Kidney (tissue), 14 donors: ENCODE results near the gene ETS2. TPM values are rescaled to one million over a fixed set of nuclear protein-coding genes. Genes with fewer than 3 reads are reported as not detected.

Experiments
- DNase-seq, 5 donors: peaks; one replicate each; pipeline ENCODE4 v3.0.0-alpha.2; 2013 to 2020
- FAIRE-seq: peaks from 2 replicates; lab custom pipeline; 2012; peaks lifted over from hg19 to GRCh38; lab: Jason Lieb, UNC
- H3K27ac ChIP-seq, 2 donors: one replicate each; pipeline ENCODE4 v1.7.0; 2013; ENCODE audit warnings: low read depth in 2 of 2, low read length in 2 of 2, inconsistent platforms in 1 of 2
- H3K27me3 ChIP-seq: one replicate; pipeline ENCODE4 v1.7.1; 2013; ENCODE audit warnings: low read length, inconsistent platforms; ENCODE audit not compliant: control insufficient read depth, insufficient read depth
- H3K36me3 ChIP-seq, 3 donors: one replicate each; pipeline versions ENCODE4 v1.7.0 to v1.7.1; 2013; ENCODE audit warnings: low read length in 3 of 3, control low read depth in 1 of 3, inconsistent platforms in 1 of 3; ENCODE audit not compliant: insufficient read depth in 3 of 3, control insufficient read depth in 2 of 3
- H3K4me1 ChIP-seq, 3 donors: one replicate each; pipeline versions ENCODE4 v1.7.0 to v1.7.1; 2013; ENCODE audit warnings: low read length in 3 of 3, inconsistent platforms in 1 of 3, low read depth in 1 of 3; ENCODE audit not compliant: control insufficient read depth in 2 of 3, insufficient read depth in 2 of 3
- H3K4me3 ChIP-seq, 3 donors: one replicate each; pipeline versions ENCODE4 v1.7.0 to v1.8.1; 2013; ENCODE audit warnings: low read length in 3 of 3, control low read depth in 1 of 3, inconsistent platforms in 1 of 3
- H3K9ac ChIP-seq, 3 donors: one replicate each; pipeline versions ENCODE4 v1.7.0 to v1.7.1; 2013; ENCODE audit warnings: low read length in 3 of 3, control low read depth in 1 of 3, inconsistent platforms in 1 of 3
- H3K9me3 ChIP-seq, 3 donors: one replicate each; pipeline versions ENCODE4 v1.7.0 to v1.7.1; 2013; ENCODE audit warnings: low read length in 3 of 3, control low read depth in 1 of 3, inconsistent platforms in 1 of 3; ENCODE audit not compliant: control insufficient read depth in 2 of 3, insufficient read depth in 1 of 3
- intact Hi-C: fragments of 100-400 bp; cut with DNase I; formaldehyde crosslinking; loops from one replicate; pipeline ENCODE4 v1.11.1; 2022
- polyA plus RNA-seq: library from polyadenylated mRNA; stranded (reverse); fragments of 350-450 nt; fragmentation: Illumina TruSeq; extraction: RNeasy Lipid Tissue Mini Kit (QIAGEN cat#74804); gene quantifications from one replicate; pipeline ENCODE4 v1.2.3, GENCODE V29; 2014; ENCODE audit warnings: low read depth, low replicate concordance; ENCODE audit not compliant: insufficient read depth
- total RNA-seq: library from RNA; stranded (reverse); fragmentation: NEBNext Ultra II Directional; extraction: Animal tissue kit (Norgen Biotek cat#: 25700); gene quantifications from one replicate; pipeline ENCODE4 v1.2.1, GENCODE V29; 2021
- TF ChIP-seq, protein P1 (sequence below): IDR thresholded peaks from 3 replicates; pipeline ENCODE4 v1.5.1; 2012; ENCODE audit warnings: mild to moderate bottlenecking, moderate library complexity, borderline replicate concordance; ENCODE audit not compliant: insufficient read depth; ENCODE audit errors: extremely low read depth
- donor health status: control.
- donor health status: control.
- donor health status: control.
- donor health status: control.
- donor health status: control.
- donor health status: DM: yes; HTN: yes; CAD: no.
- donor health status: Normal renal cell carcinoma (clear cell type).

The ETS2 gene
- total and polyA plus RNA-seq, 2 donors from 2014 or later: 43.1 to 178 TPM

DNA sequence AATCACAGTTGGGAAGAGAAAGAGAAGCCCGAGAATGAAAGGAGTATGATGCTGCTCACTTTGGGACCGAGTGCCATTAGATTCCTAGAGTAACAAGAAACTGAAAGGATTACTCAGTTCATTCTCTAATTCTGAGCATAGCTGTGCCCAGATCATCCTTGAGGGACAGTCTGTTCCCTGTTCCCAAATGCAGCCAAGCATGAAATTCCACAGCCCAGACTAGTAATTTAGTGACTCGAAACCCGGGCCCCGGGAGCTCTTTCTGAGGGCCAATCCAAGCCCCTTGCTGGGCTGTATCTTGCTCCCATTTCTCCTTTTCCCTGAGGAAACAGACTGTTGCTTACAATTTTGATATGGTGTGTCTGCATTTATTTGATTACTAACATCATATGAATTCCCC lies 30.0 kb upstream of the ETS2 start:
- no peak overlapping the region for H3K4me3 ChIP-seq
- no peaks in the 10 kb centered on the region for H3K27me3 ChIP-seq
- no peak for FAIRE-seq
- H3K9ac ChIP-seq: no peak overlapping the region
- TF ChIP-seq, protein P1, sequence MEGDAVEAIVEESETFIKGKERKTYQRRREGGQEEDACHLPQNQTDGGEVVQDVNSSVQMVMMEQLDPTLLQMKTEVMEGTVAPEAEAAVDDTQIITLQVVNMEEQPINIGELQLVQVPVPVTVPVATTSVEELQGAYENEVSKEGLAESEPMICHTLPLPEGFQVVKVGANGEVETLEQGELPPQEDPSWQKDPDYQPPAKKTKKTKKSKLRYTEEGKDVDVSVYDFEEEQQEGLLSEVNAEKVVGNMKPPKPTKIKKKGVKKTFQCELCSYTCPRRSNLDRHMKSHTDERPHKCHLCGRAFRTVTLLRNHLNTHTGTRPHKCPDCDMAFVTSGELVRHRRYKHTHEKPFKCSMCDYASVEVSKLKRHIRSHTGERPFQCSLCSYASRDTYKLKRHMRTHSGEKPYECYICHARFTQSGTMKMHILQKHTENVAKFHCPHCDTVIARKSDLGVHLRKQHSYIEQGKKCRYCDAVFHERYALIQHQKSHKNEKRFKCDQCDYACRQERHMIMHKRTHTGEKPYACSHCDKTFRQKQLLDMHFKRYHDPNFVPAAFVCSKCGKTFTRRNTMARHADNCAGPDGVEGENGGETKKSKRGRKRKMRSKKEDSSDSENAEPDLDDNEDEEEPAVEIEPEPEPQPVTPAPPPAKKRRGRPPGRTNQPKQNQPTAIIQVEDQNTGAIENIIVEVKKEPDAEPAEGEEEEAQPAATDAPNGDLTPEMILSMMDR: no peak
- H3K9me3 ChIP-seq: peaks cover 0 to 7% (median 0%) of the 10 kb centered on the region in 3 donors
- H3K36me3 ChIP-seq: no peaks in the 10 kb centered on the region
- H3K4me1 ChIP-seq: peaks cover 0 to 9% (median 7%) of the 10 kb centered on the region in 3 donors
- H3K27ac ChIP-seq: no peak overlapping the region
- intact Hi-C loops: no loop called here
- DNase-seq: peak in 1 of 5 donors; percentile 59

DNA sequence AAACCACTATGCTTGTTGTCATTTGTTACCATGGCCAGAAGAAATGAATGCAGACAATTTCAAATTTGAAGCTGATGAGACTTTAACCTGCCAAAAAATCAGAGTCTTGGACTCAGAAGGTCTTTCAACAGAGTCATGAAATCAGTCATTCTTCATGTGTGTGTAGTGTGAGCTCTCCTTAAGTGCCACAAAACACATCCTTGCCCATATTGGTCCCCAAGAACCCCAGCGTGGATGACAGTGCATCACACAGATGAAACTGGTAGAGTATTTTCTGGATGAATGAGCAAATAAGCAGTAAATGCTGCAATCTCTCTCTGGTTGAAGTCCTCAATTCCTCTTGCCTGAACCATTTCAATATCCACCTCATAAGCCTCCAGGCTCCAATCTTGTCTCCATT lies 28.7 kb upstream of the ETS2 start:
- Histone ChIP-seq H3K9ac (no peak overlapping the region), H3K4me3 (no peak overlapping the region), H3K27ac (no peak overlapping the region), H3K4me1 (peaks cover 0 to 9% (median 7%) of the 10 kb centered on the region in 3 donors), H3K27me3 (no peaks in the 10 kb centered on the region), H3K36me3 (no peaks in the 10 kb centered on the region), H3K9me3 (peaks cover 0 to 10% (median 0%) of the 10 kb centered on the region in 3 donors)
- FAIRE-seq: no peak
- DNase-seq: no peak
- intact Hi-C loops: no loop called here
- TF ChIP-seq, protein P1: no peak

DNA sequence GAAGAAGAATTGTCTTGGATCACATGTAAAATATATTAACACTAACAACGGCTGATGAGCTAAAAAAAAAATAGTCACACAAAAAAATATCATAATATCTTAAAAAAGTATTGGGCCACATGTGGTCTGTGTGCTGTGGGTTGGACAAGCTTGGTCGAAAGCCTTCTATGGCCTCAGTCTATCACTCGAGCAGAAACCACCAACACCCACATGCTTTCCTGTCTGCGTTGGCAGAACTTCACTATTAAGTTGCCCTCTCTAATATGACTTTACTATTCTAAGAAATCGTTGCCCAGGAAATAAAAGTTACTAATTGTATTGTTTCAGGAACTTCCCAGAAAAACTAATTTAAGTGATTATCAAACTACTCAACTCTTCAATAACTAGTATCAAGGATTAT lies 28.2 kb upstream of the ETS2 start:
- Histone ChIP-seq H3K4me1 (peaks cover 0 to 9% (median 7%) of the 10 kb centered on the region in 3 donors), H3K9me3 (peaks cover 0 to 13% (median 0%) of the 10 kb centered on the region in 3 donors), H3K27ac (no peak overlapping the region), H3K9ac (no peak overlapping the region), H3K27me3 (no peaks in the 10 kb centered on the region), H3K4me3 (no peak overlapping the region), H3K36me3 (no peaks in the 10 kb centered on the region)
- no peak for DNase-seq
- no peak for FAIRE-seq
- intact Hi-C loops: no loop called here
- TF ChIP-seq, protein P1: no peak

DNA sequence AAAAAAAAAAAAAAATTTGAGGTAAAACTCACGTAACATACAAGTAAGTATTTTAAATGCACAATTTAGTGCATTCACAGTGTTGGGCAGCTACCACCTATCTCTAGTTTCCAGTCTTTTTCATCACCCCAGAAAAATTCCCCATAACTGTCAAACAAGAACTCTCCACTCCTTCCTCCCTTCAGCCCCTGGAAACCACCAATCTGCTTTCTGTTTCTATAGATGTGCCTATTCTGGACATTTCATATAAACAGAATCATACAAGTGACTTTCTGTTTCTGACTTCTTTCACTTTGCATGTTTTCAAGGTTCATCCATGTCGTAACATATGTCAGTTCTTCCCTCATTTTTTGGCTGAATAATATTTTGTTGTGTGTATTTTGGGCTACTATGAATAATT lies 24.9 kb upstream of the ETS2 start:
- TF ChIP-seq, protein P1: no peak
- Histone ChIP-seq H3K36me3 (no peaks in the 10 kb centered on the region), H3K9me3 (peaks cover 0 to 18% (median 0%) of the 10 kb centered on the region in 3 donors), H3K27me3 (no peaks in the 10 kb centered on the region), H3K4me3 (no peak overlapping the region), H3K4me1 (no peaks in the 10 kb centered on the region), H3K9ac (no peak overlapping the region), H3K27ac (no peak overlapping the region)
- FAIRE-seq (no peak), DNase-seq (no peak)
- intact Hi-C loops: no loop called here
